Measurements from ENCODE around the gene DSN1.

- TF ChIP-seq, protein P1, sequence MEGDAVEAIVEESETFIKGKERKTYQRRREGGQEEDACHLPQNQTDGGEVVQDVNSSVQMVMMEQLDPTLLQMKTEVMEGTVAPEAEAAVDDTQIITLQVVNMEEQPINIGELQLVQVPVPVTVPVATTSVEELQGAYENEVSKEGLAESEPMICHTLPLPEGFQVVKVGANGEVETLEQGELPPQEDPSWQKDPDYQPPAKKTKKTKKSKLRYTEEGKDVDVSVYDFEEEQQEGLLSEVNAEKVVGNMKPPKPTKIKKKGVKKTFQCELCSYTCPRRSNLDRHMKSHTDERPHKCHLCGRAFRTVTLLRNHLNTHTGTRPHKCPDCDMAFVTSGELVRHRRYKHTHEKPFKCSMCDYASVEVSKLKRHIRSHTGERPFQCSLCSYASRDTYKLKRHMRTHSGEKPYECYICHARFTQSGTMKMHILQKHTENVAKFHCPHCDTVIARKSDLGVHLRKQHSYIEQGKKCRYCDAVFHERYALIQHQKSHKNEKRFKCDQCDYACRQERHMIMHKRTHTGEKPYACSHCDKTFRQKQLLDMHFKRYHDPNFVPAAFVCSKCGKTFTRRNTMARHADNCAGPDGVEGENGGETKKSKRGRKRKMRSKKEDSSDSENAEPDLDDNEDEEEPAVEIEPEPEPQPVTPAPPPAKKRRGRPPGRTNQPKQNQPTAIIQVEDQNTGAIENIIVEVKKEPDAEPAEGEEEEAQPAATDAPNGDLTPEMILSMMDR (IDR thresholded peaks at IDR 0.05): no peak
- TF ChIP-seq POLR2AphosphoS5 (IDR thresholded peaks at IDR 0.05) (no peak), EP300 (IDR thresholded peaks at IDR 0.05) (no peak), POLR2A (IDR thresholded peaks at IDR 0.05) (no peak)
These were observed 64.4 kb downstream of the DSN1 start for GRCh38 chr20:36709126-36709525.

Measured in sigmoid colon (tissue), 4 donors.